GM12872 (cell line): ENCODE results near the gene OLA1.

Experiments used
- TF ChIP-seq, protein P1 (sequence below): IDR thresholded peaks from 3 replicates; pipeline ENCODE4 v1.5.1; 2011; ENCODE audit warnings: low read depth, mild to moderate bottlenecking, low read length, moderate library complexity; ENCODE audit not compliant: insufficient read depth

The OLA1 gene

GRCh38 chr2:174166261-174166660, 82.1 kb downstream of the OLA1 start:
- TF ChIP-seq, protein P1, sequence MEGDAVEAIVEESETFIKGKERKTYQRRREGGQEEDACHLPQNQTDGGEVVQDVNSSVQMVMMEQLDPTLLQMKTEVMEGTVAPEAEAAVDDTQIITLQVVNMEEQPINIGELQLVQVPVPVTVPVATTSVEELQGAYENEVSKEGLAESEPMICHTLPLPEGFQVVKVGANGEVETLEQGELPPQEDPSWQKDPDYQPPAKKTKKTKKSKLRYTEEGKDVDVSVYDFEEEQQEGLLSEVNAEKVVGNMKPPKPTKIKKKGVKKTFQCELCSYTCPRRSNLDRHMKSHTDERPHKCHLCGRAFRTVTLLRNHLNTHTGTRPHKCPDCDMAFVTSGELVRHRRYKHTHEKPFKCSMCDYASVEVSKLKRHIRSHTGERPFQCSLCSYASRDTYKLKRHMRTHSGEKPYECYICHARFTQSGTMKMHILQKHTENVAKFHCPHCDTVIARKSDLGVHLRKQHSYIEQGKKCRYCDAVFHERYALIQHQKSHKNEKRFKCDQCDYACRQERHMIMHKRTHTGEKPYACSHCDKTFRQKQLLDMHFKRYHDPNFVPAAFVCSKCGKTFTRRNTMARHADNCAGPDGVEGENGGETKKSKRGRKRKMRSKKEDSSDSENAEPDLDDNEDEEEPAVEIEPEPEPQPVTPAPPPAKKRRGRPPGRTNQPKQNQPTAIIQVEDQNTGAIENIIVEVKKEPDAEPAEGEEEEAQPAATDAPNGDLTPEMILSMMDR, result no peak

- TF ChIP-seq, protein P1, result no peak
Measured at GRCh38 chr2:174161490-174161889, 86.8 kb downstream of the OLA1 start.

- TF ChIP-seq, protein P1, result peak; percentile 76
Measured at GRCh38 chr2:174158003-174158402, 90.3 kb downstream of the OLA1 start.

DNA sequence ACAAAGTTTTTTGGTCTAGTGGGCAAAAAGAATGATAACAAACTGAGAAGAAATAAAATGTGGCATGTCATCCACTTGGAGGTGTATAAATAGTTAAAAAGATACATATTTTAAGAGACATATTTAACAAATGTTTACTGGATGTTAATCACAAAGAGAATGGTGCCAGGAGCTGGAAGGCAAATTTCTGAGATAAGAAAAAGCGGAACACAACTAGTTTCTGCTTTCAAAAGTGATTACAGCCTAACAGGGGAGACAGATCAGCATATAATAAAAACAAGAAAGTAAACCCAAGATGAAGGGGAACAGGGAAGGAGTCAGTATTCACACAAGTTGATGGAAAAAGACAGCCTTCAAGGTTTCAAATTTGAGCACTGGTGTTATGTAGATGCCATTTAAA, 91.3 kb downstream of the OLA1 start:
- TF ChIP-seq, protein P1, result no peak

DNA sequence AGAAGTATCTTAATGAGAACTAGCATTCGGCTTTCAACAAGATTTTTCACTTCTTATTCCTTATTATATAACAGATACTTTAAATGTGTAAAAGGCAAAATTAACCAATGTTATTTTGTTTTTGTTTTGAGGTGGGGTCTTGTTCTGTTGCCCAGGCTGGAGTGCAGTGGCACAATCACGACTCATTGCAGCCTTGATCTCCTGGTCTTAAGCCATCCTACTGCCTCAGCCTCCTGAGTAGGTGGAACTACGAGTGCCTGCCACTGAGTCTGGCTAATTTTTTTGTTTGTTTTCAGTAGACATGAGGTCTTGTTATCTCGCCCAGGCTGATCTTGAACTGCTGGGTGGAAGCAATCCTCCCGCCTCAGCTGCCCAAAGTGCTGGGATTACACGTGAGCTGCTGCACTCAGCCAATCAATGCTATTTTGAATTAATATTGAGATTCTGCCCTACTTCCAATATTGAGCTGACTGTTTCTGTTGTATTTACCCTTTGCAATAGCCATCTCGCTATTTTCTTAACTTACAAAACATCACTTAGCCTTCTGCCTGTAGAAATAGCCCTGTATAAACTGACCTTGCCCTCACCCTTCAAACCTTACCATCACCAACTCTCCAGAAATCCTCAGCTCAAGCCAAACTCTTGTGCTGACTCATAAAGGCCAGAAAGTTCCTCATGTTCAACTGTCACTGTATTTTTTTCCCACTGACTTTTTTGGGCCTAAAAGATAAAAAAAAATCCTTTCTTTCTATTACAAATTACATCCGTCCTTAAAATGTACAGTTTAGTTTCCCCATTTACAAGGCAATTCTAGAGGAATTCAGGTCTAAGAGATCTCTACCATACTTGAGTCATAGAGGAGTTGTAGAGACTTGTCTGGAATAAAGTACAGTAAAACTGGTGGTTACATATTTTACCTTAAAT, 94.3 kb downstream of the OLA1 start:
- TF ChIP-seq, protein P1, result no peak

GRCh38 chr2:174149530-174149929, 98.8 kb downstream of the OLA1 start:
- TF ChIP-seq, protein P1, result no peak

DNA sequence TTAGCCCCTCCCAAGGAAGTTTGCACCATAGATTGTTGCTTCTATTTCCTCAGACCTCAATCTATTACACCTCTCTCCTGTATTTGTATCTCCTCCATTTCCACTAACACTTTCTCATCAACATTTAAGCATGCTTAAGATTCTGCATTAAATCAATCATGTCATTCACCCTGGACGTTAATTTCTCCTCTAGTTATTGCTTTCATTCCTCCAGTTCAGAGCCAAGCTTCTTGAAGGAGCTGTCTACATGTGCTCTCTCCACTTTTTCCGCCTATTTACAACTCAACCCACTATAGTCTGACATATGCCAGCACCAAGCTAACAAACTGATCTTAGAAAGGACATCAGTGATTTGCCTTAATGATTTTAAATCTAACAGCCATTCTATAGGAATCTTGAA, 99.5 kb downstream of the OLA1 start:
- TF ChIP-seq, protein P1, result no peak
